Neural cell (in vitro differentiated cells): ENCODE measurements around the gene KCNK10. TPM values are rescaled to one million over a fixed set of nuclear protein-coding genes. Genes with fewer than 3 reads are reported as not detected.

Experiments
- H2AFZ ChIP-seq: fragments of 200-600, 300-800 bp; sonication (generic), shearing (Covaris generic); 2 replicates; pipeline ENCODE4 v1.6.0; 2014; ENCODE audit warnings: low read depth, mild to moderate bottlenecking, antibody characterized with exemption, low read length, moderate library complexity
- H3F3A ChIP-seq: fragments of 200-600 bp; shearing (Covaris generic); 2 replicates; pipeline ENCODE4 v1.6.1; 2016; ENCODE audit warnings: mild to moderate bottlenecking, moderate library complexity, mixed read lengths, antibody characterized with exemption, low read length; ENCODE audit not compliant: insufficient read depth, poor library complexity, severe bottlenecking
- H3K27ac ChIP-seq: fragments of 200-600, 300-800 bp; sonication (generic), shearing (Covaris generic); 2 replicates; pipeline ENCODE4 v1.5.1; 2014; ENCODE audit warnings: mild to moderate bottlenecking, low read length, moderate library complexity
- H3K27me3 ChIP-seq: fragments of 300-800, 200-600 bp; sonication (generic), shearing (Covaris generic); 2 replicates; pipeline ENCODE4 v1.6.0; 2014; ENCODE audit warnings: mild to moderate bottlenecking, low read depth, low read length, moderate library complexity; ENCODE audit not compliant: insufficient read depth
- H3K36me3 ChIP-seq: fragments of 300-800, 200-600 bp; sonication (generic), shearing (Covaris generic); 2 replicates; pipeline ENCODE4 v1.5.1; 2014; ENCODE audit warnings: mild to moderate bottlenecking, antibody characterized with exemption, low read length, moderate library complexity; ENCODE audit not compliant: insufficient read depth
- H3K4me2 ChIP-seq: fragments of 300-800, 200-600 bp; sonication (generic), shearing (Covaris generic); 2 replicates; pipeline ENCODE4 v1.6.0; 2014; ENCODE audit warnings: mild to moderate bottlenecking, low read length
- H3K4me3 ChIP-seq: fragments of 300-800, 200-600 bp; sonication (generic), shearing (Covaris generic); 2 replicates; pipeline ENCODE4 v1.5.1; 2014; ENCODE audit warnings: mild to moderate bottlenecking, low read length, moderate library complexity
- H3K79me2 ChIP-seq: fragments of 200-600 bp; shearing (Covaris generic); replicated peaks from 2 replicates; pipeline ENCODE4 v1.6.0; 2014; ENCODE audit warnings: mild to moderate bottlenecking, low read length, moderate library complexity; ENCODE audit not compliant: insufficient read depth
- H3K9ac ChIP-seq: fragments of 300-800, 200-600 bp; sonication (generic), shearing (Covaris generic); 2 replicates; pipeline ENCODE4 v1.6.1; 2016; ENCODE audit warnings: mild to moderate bottlenecking, low read length, mixed read lengths
- H3K9me2 ChIP-seq: fragments of 200-600 bp; shearing (Covaris generic); 2 replicates; pipeline ENCODE4 v1.6.1; 2016; ENCODE audit warnings: mild to moderate bottlenecking, low read length, mixed read lengths; ENCODE audit not compliant: insufficient read depth
- H3K9me3 ChIP-seq: fragments of 200-600, 300-800 bp; sonication (generic), shearing (Covaris generic); 2 replicates; pipeline ENCODE4 v1.6.1; 2016; ENCODE audit warnings: mild to moderate bottlenecking, mixed run types, low read length, moderate library complexity, mixed read lengths
- H4K20me1 ChIP-seq: fragments of 200-600 bp; shearing (Covaris generic); 2 replicates; pipeline ENCODE4 v1.6.1; 2016; ENCODE audit warnings: mild to moderate bottlenecking, mixed run types; ENCODE audit not compliant: insufficient read depth
- EP300 ChIP-seq: fragments of 450-650 bp; conservative IDR thresholded peaks from 2 replicates; pipeline ENCODE4 v1.6.1; 2014; ENCODE audit warnings: antibody characterized with exemption, mild to moderate bottlenecking, moderate library complexity; ENCODE audit not compliant: poor library complexity, severe bottlenecking
- EZH2 ChIP-seq: fragments of 200-600, 300-800 bp; shearing (Covaris generic), sonication (generic); IDR thresholded peaks from 2 replicates; pipeline ENCODE4 v1.6.1; 2014; ENCODE audit warnings: antibody characterized with exemption, low read length, borderline replicate concordance, mild to moderate bottlenecking; ENCODE audit not compliant: insufficient read depth, poor library complexity, severe bottlenecking
- MXI1 ChIP-seq: fragments of 450-650 bp; conservative IDR thresholded peaks from 2 replicates; pipeline ENCODE4 v1.6.1; 2014; ENCODE audit warnings: antibody characterized with exemption, mild to moderate bottlenecking; ENCODE audit not compliant: poor library complexity, severe bottlenecking
- POLR2AphosphoS5 ChIP-seq: IDR thresholded peaks from 2 replicates; pipeline ENCODE4 v1.6.1; 2012
- RAD21 ChIP-seq: fragments of 450-650 bp; conservative IDR thresholded peaks from 2 replicates; pipeline ENCODE4 v1.6.1; 2014; ENCODE audit warnings: antibody characterized with exemption, mild to moderate bottlenecking, moderate library complexity
- SMC3 ChIP-seq: fragments of 450-650 bp; conservative IDR thresholded peaks from 2 replicates; pipeline ENCODE4 v1.6.1; 2014; ENCODE audit warnings: antibody characterized with exemption, mild to moderate bottlenecking, moderate library complexity; ENCODE audit not compliant: poor library complexity
- TAF1 ChIP-seq: IDR thresholded peaks from 2 replicates; pipeline ENCODE4 v1.6.1; 2012; ENCODE audit warnings: low read depth
- polyA plus RNA-seq: library from polyadenylated mRNA; depleted of rRNA; stranded (reverse); fragments of >200 nt; gene quantifications from 2 replicates; pipeline ENCODE4 v1.2.3, GENCODE V29; 2014
- TF ChIP-seq, protein P1 (sequence below): IDR thresholded peaks from 2 replicates; pipeline ENCODE4 v1.6.1; 2012; ENCODE audit warnings: borderline replicate concordance
- TF ChIP-seq, protein P2 (sequence below): fragments of 450-650 bp; IDR thresholded peaks from 2 replicates; pipeline ENCODE4 v1.5.1; 2014; ENCODE audit warnings: antibody characterized with exemption, mild to moderate bottlenecking, moderate library complexity; ENCODE audit not compliant: poor library complexity, severe bottlenecking

KCNK10 gene
- polyA plus RNA-seq, 1 donor from 2014 or later: 6.9 TPM

DNA sequence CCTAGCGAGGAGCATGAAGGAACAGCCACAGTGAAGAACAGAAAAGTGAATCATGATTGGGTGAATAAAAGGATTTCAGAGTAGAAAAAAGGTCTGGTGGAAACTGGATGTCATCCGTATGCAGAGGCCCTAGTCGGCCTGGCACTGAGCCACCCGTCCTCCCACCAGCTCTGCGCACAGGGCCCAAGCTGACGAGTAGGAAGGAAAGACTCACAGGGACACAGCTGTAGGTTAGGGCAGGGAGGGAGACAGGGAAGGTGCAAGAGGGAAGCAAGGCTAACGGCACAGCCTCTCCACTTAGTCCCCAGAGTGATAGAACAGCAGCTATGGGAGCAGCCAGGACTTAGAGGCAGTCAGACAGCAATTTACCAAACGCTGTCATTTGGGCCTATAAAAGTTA, 112.6 kb downstream of the KCNK10 start:
- Histone ChIP-seq H3K36me3 (no peaks in the 10 kb centered on the region), H3K79me2 (no peaks in the 10 kb centered on the region), H3K4me2 (no peak overlapping the region), H3K9ac (no peak overlapping the region), H3K4me3 (no peak overlapping the region), H3K9me3 (no peaks in the 10 kb centered on the region), H2AFZ (no peak overlapping the region), H4K20me1 (no peaks in the 10 kb centered on the region), H3K9me2 (no peaks in the 10 kb centered on the region), H3K27ac (no peak overlapping the region), H3F3A (no peaks in the 10 kb centered on the region), H3K27me3 (no peaks in the 10 kb centered on the region)
- TF ChIP-seq TAF1: no peak

DNA sequence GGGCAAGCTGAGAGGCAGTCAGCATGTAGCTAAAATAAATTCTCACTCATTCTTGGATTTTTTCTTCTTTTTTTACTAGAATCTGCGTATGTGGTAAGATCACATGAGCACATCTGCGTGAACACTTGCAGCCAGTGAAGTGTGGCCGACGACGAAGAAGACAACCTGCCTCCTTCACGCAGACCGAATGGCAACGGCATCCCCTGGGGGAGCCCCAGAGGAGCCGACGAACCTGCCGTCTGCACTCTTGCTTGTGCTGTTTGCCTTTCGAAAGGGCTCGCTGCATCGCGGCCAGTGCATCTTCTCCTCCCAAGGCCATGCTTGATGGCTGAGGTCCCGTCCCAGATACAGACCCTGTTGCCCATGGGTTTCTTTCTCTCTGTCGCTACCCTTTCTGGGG, 113.8 kb downstream of the KCNK10 start:
- H3K36me3 ChIP-seq: no peaks in the 10 kb centered on the region
- H3K27me3 ChIP-seq: no peaks in the 10 kb centered on the region
- H3K9me2 ChIP-seq: no peaks in the 10 kb centered on the region
- H4K20me1 ChIP-seq: no peaks in the 10 kb centered on the region
- no peak overlapping the region for H3K4me2 ChIP-seq
- TF ChIP-seq, protein P1, sequence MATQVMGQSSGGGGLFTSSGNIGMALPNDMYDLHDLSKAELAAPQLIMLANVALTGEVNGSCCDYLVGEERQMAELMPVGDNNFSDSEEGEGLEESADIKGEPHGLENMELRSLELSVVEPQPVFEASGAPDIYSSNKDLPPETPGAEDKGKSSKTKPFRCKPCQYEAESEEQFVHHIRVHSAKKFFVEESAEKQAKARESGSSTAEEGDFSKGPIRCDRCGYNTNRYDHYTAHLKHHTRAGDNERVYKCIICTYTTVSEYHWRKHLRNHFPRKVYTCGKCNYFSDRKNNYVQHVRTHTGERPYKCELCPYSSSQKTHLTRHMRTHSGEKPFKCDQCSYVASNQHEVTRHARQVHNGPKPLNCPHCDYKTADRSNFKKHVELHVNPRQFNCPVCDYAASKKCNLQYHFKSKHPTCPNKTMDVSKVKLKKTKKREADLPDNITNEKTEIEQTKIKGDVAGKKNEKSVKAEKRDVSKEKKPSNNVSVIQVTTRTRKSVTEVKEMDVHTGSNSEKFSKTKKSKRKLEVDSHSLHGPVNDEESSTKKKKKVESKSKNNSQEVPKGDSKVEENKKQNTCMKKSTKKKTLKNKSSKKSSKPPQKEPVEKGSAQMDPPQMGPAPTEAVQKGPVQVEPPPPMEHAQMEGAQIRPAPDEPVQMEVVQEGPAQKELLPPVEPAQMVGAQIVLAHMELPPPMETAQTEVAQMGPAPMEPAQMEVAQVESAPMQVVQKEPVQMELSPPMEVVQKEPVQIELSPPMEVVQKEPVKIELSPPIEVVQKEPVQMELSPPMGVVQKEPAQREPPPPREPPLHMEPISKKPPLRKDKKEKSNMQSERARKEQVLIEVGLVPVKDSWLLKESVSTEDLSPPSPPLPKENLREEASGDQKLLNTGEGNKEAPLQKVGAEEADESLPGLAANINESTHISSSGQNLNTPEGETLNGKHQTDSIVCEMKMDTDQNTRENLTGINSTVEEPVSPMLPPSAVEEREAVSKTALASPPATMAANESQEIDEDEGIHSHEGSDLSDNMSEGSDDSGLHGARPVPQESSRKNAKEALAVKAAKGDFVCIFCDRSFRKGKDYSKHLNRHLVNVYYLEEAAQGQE: no peak
- no peak for TF ChIP-seq SMC3
- no peak for TF ChIP-seq TAF1
- TF ChIP-seq EZH2: no peak
- TF ChIP-seq EP300: no peak
- TF ChIP-seq POLR2AphosphoS5: no peak
- no peak for TF ChIP-seq MXI1
- TF ChIP-seq RAD21: no peak
- TF ChIP-seq, protein P2, sequence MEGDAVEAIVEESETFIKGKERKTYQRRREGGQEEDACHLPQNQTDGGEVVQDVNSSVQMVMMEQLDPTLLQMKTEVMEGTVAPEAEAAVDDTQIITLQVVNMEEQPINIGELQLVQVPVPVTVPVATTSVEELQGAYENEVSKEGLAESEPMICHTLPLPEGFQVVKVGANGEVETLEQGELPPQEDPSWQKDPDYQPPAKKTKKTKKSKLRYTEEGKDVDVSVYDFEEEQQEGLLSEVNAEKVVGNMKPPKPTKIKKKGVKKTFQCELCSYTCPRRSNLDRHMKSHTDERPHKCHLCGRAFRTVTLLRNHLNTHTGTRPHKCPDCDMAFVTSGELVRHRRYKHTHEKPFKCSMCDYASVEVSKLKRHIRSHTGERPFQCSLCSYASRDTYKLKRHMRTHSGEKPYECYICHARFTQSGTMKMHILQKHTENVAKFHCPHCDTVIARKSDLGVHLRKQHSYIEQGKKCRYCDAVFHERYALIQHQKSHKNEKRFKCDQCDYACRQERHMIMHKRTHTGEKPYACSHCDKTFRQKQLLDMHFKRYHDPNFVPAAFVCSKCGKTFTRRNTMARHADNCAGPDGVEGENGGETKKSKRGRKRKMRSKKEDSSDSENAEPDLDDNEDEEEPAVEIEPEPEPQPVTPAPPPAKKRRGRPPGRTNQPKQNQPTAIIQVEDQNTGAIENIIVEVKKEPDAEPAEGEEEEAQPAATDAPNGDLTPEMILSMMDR: no peak
- H3K27ac ChIP-seq: no peak overlapping the region
- H2AFZ ChIP-seq: no peak overlapping the region
- H3F3A ChIP-seq: no peaks in the 10 kb centered on the region
- H3K9ac ChIP-seq: no peak overlapping the region
- H3K79me2 ChIP-seq: no peaks in the 10 kb centered on the region
- no peak overlapping the region for H3K4me3 ChIP-seq
- no peaks in the 10 kb centered on the region for H3K9me3 ChIP-seq

- Histone ChIP-seq H3K4me2 (no peak overlapping the region), H3K27ac (no peak overlapping the region), H2AFZ (no peak overlapping the region), H3K36me3 (no peaks in the 10 kb centered on the region), H3F3A (no peaks in the 10 kb centered on the region), H3K79me2 (no peaks in the 10 kb centered on the region), H3K9ac (no peak overlapping the region), H3K9me2 (no peaks in the 10 kb centered on the region), H3K27me3 (no peaks in the 10 kb centered on the region), H3K4me3 (no peak overlapping the region), H4K20me1 (no peaks in the 10 kb centered on the region), H3K9me3 (no peaks in the 10 kb centered on the region)
- TF ChIP-seq, protein P1: no peak
- no peak for TF ChIP-seq TAF1
- no peak for TF ChIP-seq SMC3
- no peak for TF ChIP-seq RAD21
- TF ChIP-seq, protein P2: no peak
- TF ChIP-seq MXI1: no peak
- TF ChIP-seq EZH2: no peak
- no peak for TF ChIP-seq POLR2AphosphoS5
- TF ChIP-seq EP300: no peak
These were observed 114.2 kb downstream of the KCNK10 start for GRCh38 chr14:88208858-88209257.
